Sigmoid colon (tissue), 4 donors: ENCODE results near the gene IGF2R.

Experiments
- CTCF ChIP-seq, 4 experiments: fragments of 450-650 bp in 3 of 4; fragments of 200-600 bp in 1 of 4; IDR thresholded peaks; one replicate each; pipeline ENCODE4 v1.5.1; 2016 to 2019; ENCODE audit warnings: antibody characterized with exemption in 4 of 4, mild to moderate bottlenecking in 3 of 4, moderate library complexity in 2 of 4
- EP300 ChIP-seq, 4 donors: sonication (generic); formaldehyde crosslinking; IDR thresholded peaks; one replicate each; pipeline ENCODE4 v1.6.1; 2017; ENCODE audit warnings: antibody characterized with exemption in 4 of 4
- POLR2A ChIP-seq, 2 donors: fragments of 450-650 bp; IDR thresholded peaks; one replicate each; pipeline ENCODE4 v1.6.1; 2016; ENCODE audit warnings: antibody characterized with exemption in 2 of 2, mild to moderate bottlenecking in 2 of 2, moderate library complexity in 2 of 2
- POLR2AphosphoS5 ChIP-seq, 4 donors: sonication (generic); formaldehyde crosslinking; IDR thresholded peaks; one replicate each; pipeline ENCODE4 v1.6.1; 2017; ENCODE audit warnings: antibody characterized with exemption in 4 of 4

GRCh38 chr6:160049346-160049745 is 80.5 kb downstream of the IGF2R start:
- TF ChIP-seq POLR2A (IDR thresholded peaks at IDR 0.05) (no peak), CTCF (IDR thresholded peaks at IDR 0.05) (no peak), POLR2AphosphoS5 (IDR thresholded peaks at IDR 0.05) (no peak), EP300 (IDR thresholded peaks at IDR 0.05) (no peak)
